Measurements from ENCODE around the gene TBX10. TPM values are rescaled to one million over a fixed set of nuclear protein-coding genes. Genes with fewer than 3 reads are reported as not detected.

The TBX10 gene
- total and polyA plus RNA-seq, 2 experiments from 2014 or later = 1.2 TPM; not detected in 1

- no peaks in the 10 kb centered on the region for H3K36me3 ChIP-seq
- TF ChIP-seq CTCF (IDR thresholded peaks at IDR 0.05; ENCODE audit: low read depth, low read length) = no peak
- peak in 1 of 2 donors; percentile 23 for DNase-seq (ENCODE audit: low read depth in 1 of 2, low spot score in 1 of 2)
- H3K9me3 ChIP-seq (ENCODE audit: low read depth) = no peaks in the 10 kb centered on the region
- no peak overlapping the region for H3K27ac ChIP-seq
- H3K27me3 ChIP-seq = no peaks in the 10 kb centered on the region
- no peaks in the 10 kb centered on the region for H3K4me1 ChIP-seq (ENCODE audit: low read depth)
- H3K4me3 ChIP-seq = no peak overlapping the region
These were observed 26.2 kb upstream of the TBX10 start for GRCh38 chr11:67665541-67666302.

- H3K4me3 ChIP-seq = no peak overlapping the region
- DNase-seq (ENCODE audit: low read depth in 1 of 2, low spot score in 1 of 2) = no peak
- H3K9me3 ChIP-seq (ENCODE audit: low read depth) = no peaks in the 10 kb centered on the region
- H3K27me3 ChIP-seq = no peaks in the 10 kb centered on the region
- H3K27ac ChIP-seq = no peak overlapping the region
- H3K4me1 ChIP-seq (ENCODE audit: low read depth) = no peaks in the 10 kb centered on the region
- H3K36me3 ChIP-seq = no peaks in the 10 kb centered on the region
- TF ChIP-seq CTCF (IDR thresholded peaks at IDR 0.05; ENCODE audit: low read depth, low read length) = no peak
These were observed 25.4 kb upstream of the TBX10 start for GRCh38 chr11:67664696-67665540.

GRCh38 chr11:67664213-67664585 is 24.6 kb upstream of the TBX10 start:
- Histone ChIP-seq H3K9me3 (ENCODE audit: low read depth) (no peaks in the 10 kb centered on the region), H3K27ac (no peak overlapping the region), H3K27me3 (no peaks in the 10 kb centered on the region), H3K4me3 (no peak overlapping the region), H3K4me1 (ENCODE audit: low read depth) (no peaks in the 10 kb centered on the region), H3K36me3 (no peaks in the 10 kb centered on the region)
- no peak for TF ChIP-seq CTCF (IDR thresholded peaks at IDR 0.05; ENCODE audit: low read depth, low read length)
- DNase-seq (ENCODE audit: low read depth in 1 of 2, low spot score in 1 of 2) = no peak

- Histone ChIP-seq H3K9me3 (ENCODE audit: low read depth) (no peaks in the 10 kb centered on the region), H3K36me3 (no peaks in the 10 kb centered on the region), H3K4me3 (no peak overlapping the region), H3K4me1 (ENCODE audit: low read depth) (no peaks in the 10 kb centered on the region), H3K27me3 (no peaks in the 10 kb centered on the region), H3K27ac (no peak overlapping the region)
- DNase-seq (ENCODE audit: low read depth in 1 of 2, low spot score in 1 of 2) = no peak
- TF ChIP-seq CTCF (IDR thresholded peaks at IDR 0.05; ENCODE audit: low read depth, low read length) = no peak
These were observed 24.1 kb upstream of the TBX10 start for GRCh38 chr11:67663532-67664212.

GRCh38 chr11:67662835-67663531 is 23.4 kb upstream of the TBX10 start:
- Histone ChIP-seq H3K36me3 (no peaks in the 10 kb centered on the region), H3K4me3 (no peak overlapping the region), H3K27ac (no peak overlapping the region), H3K27me3 (no peaks in the 10 kb centered on the region), H3K4me1 (ENCODE audit: low read depth) (no peaks in the 10 kb centered on the region), H3K9me3 (ENCODE audit: low read depth) (no peaks in the 10 kb centered on the region)
- no peak for TF ChIP-seq CTCF (IDR thresholded peaks at IDR 0.05; ENCODE audit: low read depth, low read length)
- no peak for DNase-seq (ENCODE audit: low read depth in 1 of 2, low spot score in 1 of 2)

Data from cardiac muscle cell (in vitro differentiated cells and primary cell).